ENCODE data around the gene DIDO1. TPM values are rescaled to one million over a fixed set of nuclear protein-coding genes. Genes with fewer than 3 reads are reported as not detected.
A peak's percentile ranks its signal among the peaks of the same experiment; 100 is the strongest.

DIDO1 gene
- total RNA-seq, 3 donors from 2014 or later (not counting 1 experiment from before 2014, with no cell fraction given) = 79.5 to 116 (median 83.4) TPM

- peak; percentile 19 to 64 (median 36) for ATAC-seq
- Histone ChIP-seq H3K36me3 (ENCODE audit: control insufficient read depth, insufficient read depth, low read length) (no peaks in the 10 kb centered on the region), H3K27me3 (ENCODE audit: control insufficient read depth, insufficient read depth, low read length) (no peaks in the 10 kb centered on the region), H3K4me3 (ENCODE audit: low read length) (no peak overlapping the region), H3K9me3 (ENCODE audit: control insufficient read depth, insufficient read depth, low read length) (no peaks in the 10 kb centered on the region), H3K4me1 (ENCODE audit: control insufficient read depth, insufficient read depth, low read length) (peaks cover 78% of the 10 kb centered on the region), H3K27ac (ENCODE audit: low read length) (peak overlapping the region; percentile 35)
- intact Hi-C loops (cut with micrococcal nuclease) = no loop called here
- TF ChIP-seq CTCF (IDR thresholded peaks at IDR 0.05) = no peak
- Mint-ChIP-seq H3K36me3 (no peaks in the 10 kb centered on the region), H3K9me3 (no peaks in the 10 kb centered on the region), H3K4me3 (peak overlapping the region; percentile 84), H3K27ac (peak overlapping the region; percentile 95 to 97), H3K27me3 (ENCODE audit: low read depth in 2 of 2) (no peaks in the 10 kb centered on the region), H3K4me1 (peaks cover 63 to 80% of the 10 kb centered on the region in 2 donors)
- peak; percentile 51 to 77 for DNase-seq
- WGBS (ENCODE audit: insufficient coverage) = 36% methylated on average over 13 of the region's 14 CpGs
These were observed 3.8 kb downstream of the DIDO1 start for GRCh38 chr20:62922451-62922921.

- 57% methylated on average over 6 of the region's 8 CpGs for WGBS (ENCODE audit: insufficient coverage)
- TF ChIP-seq CTCF (IDR thresholded peaks at IDR 0.05) = peak; percentile 34
- Mint-ChIP-seq H3K9me3 (no peaks in the 10 kb centered on the region), H3K4me3 (peak overlapping the region; percentile 72), H3K27ac (peak overlapping the region; percentile 78 to 89), H3K4me1 (peaks cover 76 to 81% of the 10 kb centered on the region in 2 donors), H3K36me3 (no peaks in the 10 kb centered on the region), H3K27me3 (ENCODE audit: low read depth in 2 of 2) (no peaks in the 10 kb centered on the region)
- no peaks in the 10 kb centered on the region for H3K27me3 ChIP-seq (ENCODE audit: control insufficient read depth, insufficient read depth, low read length)
- DNase-seq (peak; percentile 49 to 84), ATAC-seq (peak; percentile 50 to 66 (median 56))
- peak overlapping the region; percentile 9 for H3K27ac ChIP-seq (ENCODE audit: low read length)
- intact Hi-C loops (cut with micrococcal nuclease) = no loop called here
- H3K9me3 ChIP-seq (ENCODE audit: control insufficient read depth, insufficient read depth, low read length) = no peaks in the 10 kb centered on the region
- no peaks in the 10 kb centered on the region for H3K36me3 ChIP-seq (ENCODE audit: control insufficient read depth, insufficient read depth, low read length)
- peaks cover 76% of the 10 kb centered on the region for H3K4me1 ChIP-seq (ENCODE audit: control insufficient read depth, insufficient read depth, low read length)
- no peak overlapping the region for H3K4me3 ChIP-seq (ENCODE audit: low read length)
These were observed 5.1 kb downstream of the DIDO1 start for GRCh38 chr20:62921119-62921687.

GRCh38 chr20:62920039-62920645 lies 6.2 kb downstream of the DIDO1 start:
- no peak for TF ChIP-seq CTCF (IDR thresholded peaks at IDR 0.05)
- H3K36me3 Mint-ChIP-seq = no peaks in the 10 kb centered on the region
- H3K27me3 Mint-ChIP-seq (ENCODE audit: low read depth in 2 of 2) = no peaks in the 10 kb centered on the region
- ATAC-seq (no peak), DNase-seq (no peak)
- H3K4me1 ChIP-seq (ENCODE audit: control insufficient read depth, insufficient read depth, low read length) = peaks cover 79% of the 10 kb centered on the region
- 78% methylated on average over 10 of the region's 10 CpGs for WGBS (ENCODE audit: insufficient coverage)
- no peaks in the 10 kb centered on the region for H3K9me3 Mint-ChIP-seq
- peak overlapping the region; percentile 67 for H3K4me3 Mint-ChIP-seq
- H3K4me3 ChIP-seq (ENCODE audit: low read length) = no peak overlapping the region
- no peaks in the 10 kb centered on the region for H3K36me3 ChIP-seq (ENCODE audit: control insufficient read depth, insufficient read depth, low read length)
- H3K27ac ChIP-seq (ENCODE audit: low read length) = no peak overlapping the region
- H3K4me1 Mint-ChIP-seq = peaks cover 82 to 87% of the 10 kb centered on the region in 2 donors
- no peaks in the 10 kb centered on the region for H3K27me3 ChIP-seq (ENCODE audit: control insufficient read depth, insufficient read depth, low read length)
- H3K9me3 ChIP-seq (ENCODE audit: control insufficient read depth, insufficient read depth, low read length) = no peaks in the 10 kb centered on the region
- peak overlapping the region; percentile 78 to 89 for H3K27ac Mint-ChIP-seq
- intact Hi-C loops (cut with micrococcal nuclease) = no loop called here
